ENCODE measurements around the gene ARHGEF16. TPM values are rescaled to one million over a fixed set of nuclear protein-coding genes. Genes with fewer than 3 reads are reported as not detected.

The ARHGEF16 gene
- total RNA-seq, 2 experiments from 2014 or later, result 0.11 to 0.22 TPM

GRCh38 chr1:3460672-3461131, 6.2 kb downstream of the ARHGEF16 start:
- Histone ChIP-seq H3K36me3 (ENCODE audit: insufficient read depth, low read length) (no peaks in the 10 kb centered on the region), H3K4me1 (ENCODE audit: insufficient read depth, low read length) (no peaks in the 10 kb centered on the region), H3K4me3 (ENCODE audit: low read length) (no peak overlapping the region), H3K9me3 (ENCODE audit: control insufficient read depth in 1 of 2, insufficient read depth in 1 of 2, low read length in 2 of 2) (no peaks in the 10 kb centered on the region), H3K27ac (ENCODE audit: low read depth in 1 of 2, low read length in 2 of 2) (no peak overlapping the region), H3K27me3 (ENCODE audit: control insufficient read depth in 1 of 2, insufficient read depth in 2 of 2, low read length in 2 of 2) (no peaks in the 10 kb centered on the region)
- intact Hi-C loops (cut with DNase I, micrococcal nuclease), result no loop called here
- ChIA-PET POLR2A (no interaction called here), CTCF (no interaction called here)
- Mint-ChIP-seq H3K27me3 (no peaks in the 10 kb centered on the region), H3K4me1 (ENCODE audit: low read depth) (no peaks in the 10 kb centered on the region), H3K4me3 (no peak overlapping the region), H3K9me3 (no peaks in the 10 kb centered on the region), H3K27ac (no peak overlapping the region), H3K36me3 (ENCODE audit: low read depth) (no peaks in the 10 kb centered on the region)
- ATAC-seq (ENCODE audit: poor library complexity) (no peak), DNase-seq (no peak)
- TF ChIP-seq CTCF (IDR thresholded peaks at IDR 0.05), result no peak

DNA sequence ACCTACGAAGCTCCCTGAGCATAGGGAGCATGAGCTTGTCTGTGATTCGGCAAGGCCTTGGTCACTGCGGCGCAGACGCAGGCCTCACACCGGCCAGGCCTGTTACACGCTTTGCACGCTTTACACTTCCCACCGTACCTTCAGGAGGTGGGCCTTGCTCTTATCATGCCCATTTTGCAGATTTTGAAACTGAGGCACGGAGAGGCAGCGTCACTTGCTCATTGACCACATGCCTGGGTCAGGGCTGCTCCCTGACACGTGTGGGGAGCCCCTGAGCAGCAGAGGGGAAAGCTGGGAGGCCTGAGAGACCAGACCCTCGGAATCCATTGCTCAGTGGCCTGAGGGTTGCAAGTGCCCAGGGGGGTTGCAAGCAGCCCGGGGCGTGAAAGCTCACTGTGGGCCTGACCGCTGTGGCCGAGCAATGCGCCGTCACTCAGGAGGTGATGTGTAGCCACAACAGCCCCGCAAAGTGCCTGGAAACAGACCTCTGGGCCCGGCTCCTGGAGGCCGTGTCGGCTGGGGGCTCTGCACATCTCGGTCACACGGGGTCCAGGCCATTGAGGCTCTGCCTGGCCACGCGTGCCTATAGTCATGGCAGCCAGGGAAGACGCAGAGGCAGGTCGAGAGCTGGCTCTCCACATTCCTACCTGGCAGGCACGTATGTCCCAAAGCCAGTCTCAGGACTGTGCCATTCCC, 6.9 kb downstream of the ARHGEF16 start:
- Mint-ChIP-seq H3K4me1 (ENCODE audit: low read depth) (no peaks in the 10 kb centered on the region), H3K36me3 (ENCODE audit: low read depth) (no peaks in the 10 kb centered on the region), H3K9me3 (no peaks in the 10 kb centered on the region), H3K27ac (no peak overlapping the region), H3K27me3 (no peaks in the 10 kb centered on the region), H3K4me3 (no peak overlapping the region)
- H3K9me3 ChIP-seq (ENCODE audit: control insufficient read depth in 1 of 2, insufficient read depth in 1 of 2, low read length in 2 of 2), result no peaks in the 10 kb centered on the region
- DNase-seq (no peak), ATAC-seq (ENCODE audit: poor library complexity) (no peak)
- H3K27me3 ChIP-seq (ENCODE audit: control insufficient read depth in 1 of 2, insufficient read depth in 2 of 2, low read length in 2 of 2), result no peaks in the 10 kb centered on the region
- ChIA-PET POLR2A (no interaction called here), CTCF (no interaction called here)
- no peak for TF ChIP-seq CTCF (IDR thresholded peaks at IDR 0.05)
- no peak overlapping the region for H3K4me3 ChIP-seq (ENCODE audit: low read length)
- H3K27ac ChIP-seq (ENCODE audit: low read depth in 1 of 2, low read length in 2 of 2), result no peak overlapping the region
- no peaks in the 10 kb centered on the region for H3K36me3 ChIP-seq (ENCODE audit: insufficient read depth, low read length)
- intact Hi-C loops (cut with DNase I, micrococcal nuclease), result no loop called here
- H3K4me1 ChIP-seq (ENCODE audit: insufficient read depth, low read length), result no peaks in the 10 kb centered on the region

- intact Hi-C loops (cut with DNase I, micrococcal nuclease), result no loop called here
- H3K27ac Mint-ChIP-seq, result no peak overlapping the region
Observed at GRCh38 chr1:3461934-3462275, 7.4 kb downstream of the ARHGEF16 start.

More at GRCh38 chr1:3461934-3462275, 7.4 kb downstream of the ARHGEF16 start:
- H3K4me3 Mint-ChIP-seq, result no peak overlapping the region
- H3K27me3 Mint-ChIP-seq, result no peaks in the 10 kb centered on the region
- no peaks in the 10 kb centered on the region for H3K4me1 Mint-ChIP-seq (ENCODE audit: low read depth)
- TF ChIP-seq CTCF (IDR thresholded peaks at IDR 0.05), result no peak
- ChIA-PET CTCF (no interaction called here), POLR2A (no interaction called here)
- Histone ChIP-seq H3K27ac (ENCODE audit: low read depth in 1 of 2, low read length in 2 of 2) (no peak overlapping the region), H3K9me3 (ENCODE audit: control insufficient read depth in 1 of 2, insufficient read depth in 1 of 2, low read length in 2 of 2) (no peaks in the 10 kb centered on the region), H3K4me1 (ENCODE audit: insufficient read depth, low read length) (no peaks in the 10 kb centered on the region), H3K4me3 (ENCODE audit: low read length) (no peak overlapping the region), H3K36me3 (ENCODE audit: insufficient read depth, low read length) (no peaks in the 10 kb centered on the region), H3K27me3 (ENCODE audit: control insufficient read depth in 1 of 2, insufficient read depth in 2 of 2, low read length in 2 of 2) (no peaks in the 10 kb centered on the region)
- H3K36me3 Mint-ChIP-seq (ENCODE audit: low read depth), result no peaks in the 10 kb centered on the region
- H3K9me3 Mint-ChIP-seq, result no peaks in the 10 kb centered on the region
- ATAC-seq (ENCODE audit: poor library complexity), result no peak
- DNase-seq, result no peak

Data from CD4-positive, alpha-beta T cell (primary cell).